Neuronal stem cell (in vitro differentiated cells): ENCODE results near the gene KCNIP4.

Source experiments
- DNase-seq: peaks from one replicate; pipeline ENCODE4 v3.0.0-alpha.2; 2013; ENCODE audit warnings: low spot score
- H2AFZ ChIP-seq: one replicate; pipeline ENCODE4 v1.6.1; 2013; ENCODE audit warnings: mild to moderate bottlenecking, low read length, inconsistent platforms
- H2AK5ac ChIP-seq: 2 replicates; pipeline ENCODE4 v1.6.1; 2013; ENCODE audit warnings: low read depth, mild to moderate bottlenecking, inconsistent platforms, low read length, moderate library complexity, mixed read lengths
- H2BK120ac ChIP-seq: 2 replicates; pipeline ENCODE4 v1.6.1; 2013; ENCODE audit warnings: low read depth, mild to moderate bottlenecking, inconsistent platforms, low read length, moderate library complexity, mixed read lengths
- H2BK12ac ChIP-seq: one replicate; pipeline ENCODE4 v1.6.1; 2013; ENCODE audit warnings: low read length, inconsistent platforms
- H2BK15ac ChIP-seq: 2 replicates; pipeline ENCODE4 v1.6.1; 2013; ENCODE audit warnings: mild to moderate bottlenecking, low read length, inconsistent platforms, mixed read lengths
- H2BK5ac ChIP-seq: one replicate; pipeline ENCODE4 v1.6.1; 2013; ENCODE audit warnings: inconsistent platforms, mild to moderate bottlenecking, low read length, moderate library complexity
- H3K14ac ChIP-seq: one replicate; pipeline ENCODE4 v1.6.1; 2013; ENCODE audit warnings: low read length, inconsistent platforms
- H3K18ac ChIP-seq: 2 replicates; pipeline ENCODE4 v1.6.1; 2013; ENCODE audit warnings: low read length, inconsistent platforms
- H3K23ac ChIP-seq: 2 replicates; pipeline ENCODE4 v1.6.1; 2013; ENCODE audit warnings: low read depth, mild to moderate bottlenecking, mixed read lengths, low read length, inconsistent platforms; ENCODE audit not compliant: poor library complexity
- H3K27ac ChIP-seq: replicated peaks from 3 replicates; pipeline ENCODE4 v1.5.1; 2013; ENCODE audit warnings: low read length, inconsistent platforms
- H3K27me3 ChIP-seq, 3 experiments: 2 replicates each; pipeline ENCODE4 v1.6.1; 2013; ENCODE audit warnings: low read length in 3 of 3, mild to moderate bottlenecking in 2 of 3, inconsistent platforms in 1 of 3, low read depth in 1 of 3, mixed read lengths in 1 of 3, moderate library complexity in 1 of 3; ENCODE audit not compliant: control insufficient read depth in 3 of 3, insufficient read depth in 3 of 3
- H3K36me3 ChIP-seq, 2 donors: replicated peaks in 1 of 2; 2 replicates each; pipeline ENCODE4 v1.6.1; 2013; ENCODE audit warnings: low read length in 2 of 2; ENCODE audit not compliant: control insufficient read depth in 2 of 2, insufficient read depth in 2 of 2
- H3K4ac ChIP-seq: 2 replicates; pipeline ENCODE4 v1.6.1; 2013; ENCODE audit warnings: inconsistent platforms, mild to moderate bottlenecking, low read length, moderate library complexity
- H3K4me1 ChIP-seq, 2 donors: 1 replicate in 1 of 2; 2 replicates in 1 of 2; pipeline ENCODE4 v1.6.1; 2013; ENCODE audit warnings: low read length in 2 of 2, low read depth in 1 of 2; ENCODE audit not compliant: control insufficient read depth in 2 of 2, insufficient read depth in 1 of 2
- H3K4me2 ChIP-seq: one replicate; pipeline ENCODE4 v1.6.1; 2013; ENCODE audit warnings: mild to moderate bottlenecking, low read length, inconsistent platforms; ENCODE audit not compliant: insufficient read depth, poor library complexity, severe bottlenecking
- H3K4me3 ChIP-seq, 2 donors: 2 replicates each; pipeline ENCODE4 v1.5.1; 2013; ENCODE audit warnings: low read length in 2 of 2, mild to moderate bottlenecking in 2 of 2, inconsistent platforms in 1 of 2, moderate library complexity in 1 of 2
- H3K79me1 ChIP-seq: one replicate; pipeline ENCODE4 v1.6.1; 2013; ENCODE audit warnings: low read depth, mild to moderate bottlenecking, inconsistent platforms, low read length, moderate library complexity
- H3K9ac ChIP-seq: one replicate; pipeline ENCODE4 v1.6.1; 2013; ENCODE audit warnings: mild to moderate bottlenecking, low read depth, low read length, inconsistent platforms; ENCODE audit not compliant: poor library complexity
- H3K9me3 ChIP-seq, 2 donors: replicated peaks in 1 of 2; 2 replicates each; pipeline versions ENCODE3 to v1.6.1; 2013; ENCODE audit warnings: low read length in 2 of 2, mild to moderate bottlenecking in 2 of 2, inconsistent platforms in 1 of 2, low read depth in 1 of 2, mixed read lengths in 1 of 2, moderate library complexity in 1 of 2; ENCODE audit not compliant: control insufficient read depth in 2 of 2, insufficient read depth in 1 of 2
- H4K8ac ChIP-seq: one replicate; pipeline ENCODE4 v1.6.1; 2013; ENCODE audit warnings: low read depth, mild to moderate bottlenecking, inconsistent platforms, low read length, moderate library complexity
- H4K91ac ChIP-seq: one replicate; pipeline ENCODE4 v1.6.1; 2013; ENCODE audit warnings: low read length, low read depth, mild to moderate bottlenecking, inconsistent platforms; ENCODE audit not compliant: poor library complexity
- WGBS, 2 donors: extraction: QIAGEN DNeasy Blood & Tissue Kit; methylation state at CpG; one replicate each; pipeline ENCODE4 v1.1.7; 2013; ENCODE audit warnings: missing lambda C conversion rate in 2 of 2, mixed read lengths in 1 of 2; ENCODE audit not compliant: insufficient read length in 2 of 2, insufficient replicate concordance in 1 of 2; ENCODE audit errors: extremely low coverage in 2 of 2; 5-methylcytosine and 5-hydroxymethylcytosine counted together

The KCNIP4 gene

DNA sequence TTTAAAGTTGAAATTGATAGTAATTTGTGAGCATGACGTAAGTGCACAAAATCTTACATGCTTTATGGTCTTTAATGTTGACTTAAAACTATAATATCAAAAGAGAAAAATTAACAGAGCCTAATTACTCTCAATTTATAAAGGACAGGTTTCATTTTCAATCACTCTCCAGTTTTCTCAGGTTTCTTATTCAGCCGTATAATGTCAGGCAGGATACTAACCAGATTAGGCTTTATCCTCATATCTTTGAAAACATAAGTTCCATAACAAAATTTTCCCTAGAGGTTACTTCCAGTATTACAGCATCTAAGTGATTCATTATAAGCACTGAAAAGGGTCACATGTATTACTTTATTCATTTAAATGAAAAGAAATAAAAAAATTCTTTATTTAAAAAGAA is 756.2 kb downstream of the KCNIP4 start:
- H3K4me2 ChIP-seq, result no peak overlapping the region
- no peak overlapping the region for H3K18ac ChIP-seq
- H3K4me1 ChIP-seq, result no peaks in the 10 kb centered on the region
- no peak overlapping the region for H2BK12ac ChIP-seq
- no peak overlapping the region for H2BK120ac ChIP-seq
- H3K79me1 ChIP-seq, result no peaks in the 10 kb centered on the region
- no peak overlapping the region for H3K23ac ChIP-seq
- no peak for DNase-seq
- H3K27me3 ChIP-seq, result no peaks in the 10 kb centered on the region
- no peak overlapping the region for H3K4ac ChIP-seq
- no peak overlapping the region for H2BK15ac ChIP-seq
- no peak overlapping the region for H2AFZ ChIP-seq
- H3K14ac ChIP-seq, result no peak overlapping the region
- no peak overlapping the region for H3K9ac ChIP-seq
- H3K27ac ChIP-seq, result no peak overlapping the region
- no peaks in the 10 kb centered on the region for H3K9me3 ChIP-seq
- no peaks in the 10 kb centered on the region for H3K36me3 ChIP-seq
- H4K91ac ChIP-seq, result no peak overlapping the region
- H3K4me3 ChIP-seq, result no peak overlapping the region
- no CpG with 5 or more reads among the region's 2 CpGs for WGBS, 2 donors
- no peak overlapping the region for H4K8ac ChIP-seq
- no peak overlapping the region for H2BK5ac ChIP-seq
- no peak overlapping the region for H2AK5ac ChIP-seq

GRCh38 chr4:21191317-21191716 is 757.3 kb downstream of the KCNIP4 start:
- Histone ChIP-seq H3K4me1 (no peaks in the 10 kb centered on the region), H3K18ac (no peak overlapping the region), H3K4me3 (no peak overlapping the region), H2AFZ (no peak overlapping the region), H3K4ac (no peak overlapping the region), H3K36me3 (no peaks in the 10 kb centered on the region), H2BK5ac (no peak overlapping the region), H3K9me3 (no peaks in the 10 kb centered on the region), H2BK12ac (no peak overlapping the region), H3K4me2 (no peak overlapping the region), H3K27ac (no peak overlapping the region), H3K9ac (no peak overlapping the region), H3K27me3 (no peaks in the 10 kb centered on the region), H3K23ac (no peak overlapping the region), H2AK5ac (no peak overlapping the region), H4K8ac (no peak overlapping the region), H2BK120ac (no peak overlapping the region), H3K14ac (no peak overlapping the region), H2BK15ac (no peak overlapping the region), H3K79me1 (no peaks in the 10 kb centered on the region), H4K91ac (no peak overlapping the region)
- no peak for DNase-seq
- no CpG with 5 or more reads among the region's 6 CpGs for WGBS, 2 donors

DNA sequence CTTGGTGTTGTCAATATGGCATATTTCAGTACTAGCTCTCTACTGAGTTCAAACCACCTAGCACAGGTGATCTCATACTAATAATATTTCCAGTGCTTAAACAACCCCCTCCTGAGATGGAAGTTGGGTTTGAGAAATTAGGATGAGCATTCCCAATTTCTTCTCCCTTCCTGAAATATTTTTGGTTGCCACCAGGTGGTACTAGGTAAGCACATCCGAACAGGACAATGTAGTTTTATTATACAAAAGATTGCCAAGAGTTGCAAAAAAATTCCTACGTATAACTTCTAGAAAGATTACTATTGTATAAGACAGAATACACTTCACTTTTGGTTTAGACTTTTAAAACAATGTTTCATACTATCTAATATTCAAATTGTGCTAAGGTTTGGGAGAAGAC is 763.8 kb downstream of the KCNIP4 start:
- no peak overlapping the region for H3K9ac ChIP-seq
- H3K4me1 ChIP-seq, result no peaks in the 10 kb centered on the region
- no peak overlapping the region for H3K4me3 ChIP-seq
- no CpG with 5 or more reads among the region's 2 CpGs for WGBS, 2 donors
- H3K4me2 ChIP-seq, result no peak overlapping the region
- H3K27me3 ChIP-seq, result no peaks in the 10 kb centered on the region
- no peaks in the 10 kb centered on the region for H3K79me1 ChIP-seq
- no peak overlapping the region for H2AFZ ChIP-seq
- no peak overlapping the region for H2BK15ac ChIP-seq
- H3K23ac ChIP-seq, result no peak overlapping the region
- H3K36me3 ChIP-seq, result no peaks in the 10 kb centered on the region
- DNase-seq, result no peak
- H2AK5ac ChIP-seq, result no peak overlapping the region
- no peak overlapping the region for H2BK12ac ChIP-seq
- H2BK120ac ChIP-seq, result no peak overlapping the region
- no peak overlapping the region for H3K27ac ChIP-seq
- no peak overlapping the region for H4K91ac ChIP-seq
- H3K18ac ChIP-seq, result no peak overlapping the region
- no peaks in the 10 kb centered on the region for H3K9me3 ChIP-seq
- H2BK5ac ChIP-seq, result no peak overlapping the region
- H3K14ac ChIP-seq, result no peak overlapping the region
- no peak overlapping the region for H3K4ac ChIP-seq
- H4K8ac ChIP-seq, result no peak overlapping the region

DNA sequence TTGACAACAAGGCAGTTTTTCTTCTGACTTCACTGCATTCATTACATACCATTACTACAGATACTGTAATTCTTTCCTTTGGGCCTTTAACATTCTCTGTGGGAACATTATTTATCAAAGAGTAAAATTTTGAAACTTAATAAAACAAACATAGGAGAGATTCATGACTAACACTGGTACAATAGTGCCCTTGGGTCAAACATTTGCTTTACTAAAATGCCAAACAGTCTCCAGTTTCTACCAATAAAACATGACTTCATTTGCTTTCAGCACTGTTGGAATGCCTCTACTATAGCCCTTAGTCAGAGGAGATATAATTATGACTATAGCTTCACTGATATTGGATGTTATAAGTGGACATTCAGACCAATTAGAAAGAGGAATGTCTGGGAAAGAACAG is 766.9 kb downstream of the KCNIP4 start:
- Histone ChIP-seq H2BK15ac (no peak overlapping the region), H3K79me1 (no peaks in the 10 kb centered on the region), H3K27me3 (no peaks in the 10 kb centered on the region), H2AFZ (no peak overlapping the region), H3K27ac (no peak overlapping the region), H3K36me3 (no peaks in the 10 kb centered on the region), H3K9me3 (no peaks in the 10 kb centered on the region), H2AK5ac (no peak overlapping the region), H2BK5ac (no peak overlapping the region), H4K91ac (no peak overlapping the region), H3K14ac (no peak overlapping the region), H3K4me1 (no peaks in the 10 kb centered on the region), H3K4me3 (no peak overlapping the region), H2BK120ac (no peak overlapping the region), H3K9ac (no peak overlapping the region), H2BK12ac (no peak overlapping the region), H4K8ac (no peak overlapping the region), H3K4me2 (no peak overlapping the region), H3K23ac (no peak overlapping the region), H3K18ac (no peak overlapping the region), H3K4ac (no peak overlapping the region)
- no peak for DNase-seq
